HG02571 (cell line): Measurements from ENCODE around the gene GAS7.
"Not testable (repeated sequence)": the region's sequence is repeated elsewhere in the genome, so short reads cannot be mapped to it uniquely, and the experiment has no call there.

Experiments
- ATAC-seq: cut with Tn5 transposase; IDR thresholded peaks from one replicate; pipeline ENCODE4 v1.9.1; 2021; ENCODE audit warnings: mild to moderate bottlenecking, moderate library complexity; ENCODE audit not compliant: unreplicated experiment

GAS7 gene

DNA sequence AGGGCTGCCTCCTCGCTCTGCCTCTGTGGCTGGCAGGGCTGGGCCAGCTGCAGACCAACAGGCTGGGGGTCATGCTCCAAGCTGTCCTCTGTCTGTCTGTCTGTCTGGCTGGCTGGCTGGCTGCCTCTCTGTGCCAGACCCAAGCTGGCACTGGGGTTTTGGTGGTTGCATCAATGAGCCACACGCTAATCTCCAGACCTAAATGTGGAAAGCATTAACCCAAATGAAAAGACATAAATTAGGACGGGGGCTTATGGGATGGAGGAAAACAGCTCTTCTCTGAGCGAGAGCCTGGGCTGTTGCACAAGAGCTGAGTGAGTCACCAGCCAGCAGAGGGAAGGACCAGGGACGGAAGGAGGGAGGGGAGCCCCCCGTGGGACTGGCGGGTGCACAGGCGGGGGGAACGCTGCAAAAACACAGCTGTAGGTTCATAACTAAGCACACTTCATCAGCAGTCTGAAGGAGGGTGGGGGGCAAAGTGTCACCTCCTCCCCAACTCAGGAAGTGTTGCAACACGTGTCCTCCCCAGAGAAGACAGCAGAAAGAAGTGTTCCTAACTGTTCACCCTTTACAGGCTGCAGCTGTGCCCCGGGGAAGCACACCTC lies 83.4 kb downstream of the GAS7 start:
- no peak for ATAC-seq

DNA sequence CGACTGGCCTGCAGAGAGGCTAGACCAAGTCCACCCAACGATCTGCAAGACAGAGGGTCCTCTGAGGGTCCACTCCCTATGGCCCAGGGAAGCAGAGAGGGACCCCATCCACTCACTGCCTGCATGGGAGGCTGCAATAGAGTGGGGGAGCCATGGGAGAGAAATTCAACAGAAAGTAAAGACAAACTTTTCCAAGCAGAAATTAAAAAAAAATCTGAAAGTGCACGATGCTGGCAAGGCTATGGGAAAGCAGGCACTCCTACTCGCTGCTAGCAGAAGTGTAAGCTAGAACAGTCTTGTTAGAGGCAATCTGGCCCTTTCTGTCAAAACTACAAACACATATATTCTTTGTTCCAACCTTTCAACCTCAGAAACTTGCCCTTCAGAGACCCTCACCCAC lies 85.4 kb downstream of the GAS7 start:
- no peak for ATAC-seq

DNA sequence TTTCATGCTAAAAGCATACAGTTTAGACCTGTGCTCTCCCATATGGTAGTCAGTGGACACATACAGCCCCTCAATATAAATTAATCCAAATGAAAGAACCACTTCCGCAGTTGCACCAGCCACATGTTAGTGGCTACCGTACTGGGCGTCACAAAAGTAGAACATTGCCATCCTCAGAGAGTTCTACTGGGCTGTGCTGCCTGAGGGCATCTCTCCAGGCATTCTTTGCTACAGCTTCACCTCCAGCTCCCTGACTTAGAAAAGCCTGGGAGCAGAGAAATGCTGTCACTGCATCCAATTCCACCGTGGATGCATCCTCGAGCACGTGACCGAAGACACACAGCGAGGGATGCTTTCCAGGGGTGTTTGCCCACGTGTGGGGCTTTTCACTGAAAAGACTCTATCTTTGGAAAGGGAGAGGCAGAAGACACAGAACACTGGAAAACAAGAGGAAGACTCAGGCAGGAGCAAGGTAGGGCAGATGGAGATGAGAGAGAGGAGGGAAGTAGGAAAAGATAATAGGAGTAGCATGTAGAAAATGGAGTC lies 86.4 kb downstream of the GAS7 start:
- ATAC-seq: no peak

DNA sequence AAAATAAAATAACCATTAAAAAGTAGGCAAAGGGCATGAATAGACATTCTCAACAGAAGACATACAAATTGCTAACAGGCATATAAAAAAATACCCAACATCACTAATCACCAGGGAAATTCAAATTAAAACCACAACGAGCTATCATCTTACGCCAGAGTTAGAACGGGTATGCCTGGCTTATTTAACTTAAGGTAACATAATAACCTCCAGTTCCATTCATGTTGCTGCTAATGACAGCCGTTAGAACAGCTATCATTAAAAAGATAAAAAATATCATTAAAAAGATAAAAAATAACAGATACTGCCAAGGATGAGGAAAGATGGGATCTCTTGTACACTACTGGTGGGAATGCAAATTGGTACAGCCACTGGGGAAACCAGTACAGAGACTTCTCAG lies 89.3 kb downstream of the GAS7 start:
- ATAC-seq: no peak

DNA sequence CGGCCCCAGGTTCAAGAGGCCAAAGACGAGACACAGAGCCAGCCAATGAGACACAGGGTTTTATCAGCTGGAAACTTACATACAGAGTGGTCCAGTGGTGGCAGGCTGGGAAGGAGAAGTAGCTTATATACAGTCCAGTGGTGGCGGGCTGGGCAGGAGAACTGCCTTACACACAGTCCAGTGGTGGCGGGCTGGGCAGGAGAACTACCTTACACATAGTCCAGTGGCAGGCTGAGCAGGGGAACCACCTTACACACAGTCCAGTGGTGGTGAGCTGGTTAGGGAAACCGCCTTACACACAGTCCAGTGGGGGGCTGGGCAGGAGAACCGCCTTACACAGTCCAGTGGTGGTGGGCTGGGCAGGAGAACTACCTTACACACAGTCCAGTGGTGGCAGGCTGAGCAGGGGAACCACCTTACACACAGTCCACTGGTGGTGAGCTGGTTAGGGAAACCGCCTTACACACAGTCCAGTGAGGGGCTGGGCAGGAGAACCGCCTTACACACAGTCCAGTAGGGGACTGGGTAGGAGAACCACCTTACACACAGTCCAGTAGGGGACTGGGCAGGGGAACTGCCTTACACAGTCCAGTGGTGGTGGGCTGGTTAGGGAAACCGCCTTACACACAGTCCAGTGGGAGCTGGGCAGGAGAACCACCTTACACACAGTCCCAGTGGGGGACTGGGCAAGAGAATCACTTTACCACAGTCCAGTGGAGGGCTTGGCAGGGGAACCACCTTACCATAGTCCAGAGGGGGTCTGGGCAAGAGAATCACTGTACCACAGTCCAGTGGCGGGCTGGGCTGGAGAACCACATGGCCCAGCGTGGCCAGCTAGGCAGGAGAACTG lies 90.9 kb downstream of the GAS7 start:
- no peak for ATAC-seq

DNA sequence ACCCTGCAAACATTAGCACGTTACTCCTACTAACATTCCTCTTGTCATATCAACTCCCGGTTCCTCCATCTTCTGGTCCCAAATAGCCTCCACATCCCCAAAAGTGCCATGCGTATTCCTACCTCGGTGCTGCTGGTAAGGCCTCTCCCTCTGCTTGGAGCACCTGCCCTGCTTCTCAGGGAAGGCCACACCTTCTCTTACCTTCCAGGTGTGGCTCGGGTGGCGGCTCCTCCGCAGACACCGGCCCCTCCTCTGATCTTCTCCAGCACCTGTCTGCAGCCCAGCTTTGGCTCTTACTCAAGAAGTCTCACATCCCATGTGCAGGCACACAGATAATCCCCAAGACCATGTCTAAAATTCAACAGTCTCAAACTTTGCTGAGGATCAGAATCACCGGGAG lies 92.3 kb downstream of the GAS7 start:
- ATAC-seq: no peak

DNA sequence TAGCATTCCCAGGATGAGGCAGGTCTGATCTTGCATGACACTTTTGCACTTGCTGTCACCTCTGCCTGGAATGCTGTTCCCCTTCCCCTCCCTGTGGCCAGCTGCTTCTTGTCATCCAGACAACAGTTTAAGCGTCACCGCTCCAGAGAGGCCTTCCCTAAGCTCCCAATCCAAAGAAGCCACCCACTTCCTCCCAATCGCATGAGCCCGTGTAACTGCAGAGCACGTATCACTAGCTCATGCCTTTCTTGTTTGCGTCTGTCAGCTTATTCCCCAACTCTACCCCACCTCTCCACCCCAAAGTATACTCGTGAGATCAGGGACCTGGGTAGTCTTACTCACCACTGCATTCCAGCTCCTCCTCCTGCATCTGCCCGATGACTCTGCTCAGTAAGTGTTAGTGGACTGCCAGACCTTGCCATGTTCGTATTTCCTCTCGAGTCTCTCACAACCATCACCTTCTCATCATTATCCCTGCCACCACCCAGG lies 92.8 kb downstream of the GAS7 start:
- no peak for ATAC-seq

DNA sequence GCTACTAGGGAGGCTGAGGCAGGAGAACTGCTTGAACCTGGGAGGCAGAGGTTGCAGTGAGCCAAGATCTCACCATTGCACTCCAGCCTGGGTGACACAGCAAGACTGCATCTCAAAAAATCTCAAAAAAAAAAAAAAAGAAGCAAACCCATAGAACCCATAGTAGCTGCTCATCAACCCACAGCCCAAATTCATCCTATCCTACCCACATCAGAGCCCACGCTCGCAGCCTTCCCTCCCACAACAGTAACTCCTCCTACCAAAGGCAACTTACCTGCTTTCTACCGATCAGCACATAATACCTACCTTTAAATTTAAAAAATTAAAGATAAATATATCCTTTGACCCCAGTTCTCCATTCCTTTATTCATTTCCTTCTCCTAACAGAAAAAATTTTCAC lies 94.7 kb downstream of the GAS7 start:
- no peak for ATAC-seq

DNA sequence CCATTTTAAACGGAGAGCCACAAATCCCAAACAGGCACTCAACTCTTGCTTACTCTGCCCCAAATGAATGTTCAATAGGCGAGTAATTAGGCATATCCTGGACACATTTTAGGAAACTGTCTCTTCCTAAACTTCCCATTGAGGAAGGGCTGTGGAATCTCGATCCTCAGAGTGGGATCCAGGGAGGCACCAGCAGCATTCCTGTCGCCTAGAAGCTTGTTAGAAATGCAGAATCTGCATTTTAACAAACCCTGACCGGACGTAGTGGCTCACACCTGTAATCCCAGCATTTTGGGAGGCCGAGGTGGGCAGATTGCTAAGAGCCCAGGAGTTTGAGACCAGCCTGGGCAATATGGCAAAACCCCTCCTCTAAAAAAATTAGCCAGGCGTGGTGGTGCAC lies 95.6 kb downstream of the GAS7 start:
- ATAC-seq: no peak

DNA sequence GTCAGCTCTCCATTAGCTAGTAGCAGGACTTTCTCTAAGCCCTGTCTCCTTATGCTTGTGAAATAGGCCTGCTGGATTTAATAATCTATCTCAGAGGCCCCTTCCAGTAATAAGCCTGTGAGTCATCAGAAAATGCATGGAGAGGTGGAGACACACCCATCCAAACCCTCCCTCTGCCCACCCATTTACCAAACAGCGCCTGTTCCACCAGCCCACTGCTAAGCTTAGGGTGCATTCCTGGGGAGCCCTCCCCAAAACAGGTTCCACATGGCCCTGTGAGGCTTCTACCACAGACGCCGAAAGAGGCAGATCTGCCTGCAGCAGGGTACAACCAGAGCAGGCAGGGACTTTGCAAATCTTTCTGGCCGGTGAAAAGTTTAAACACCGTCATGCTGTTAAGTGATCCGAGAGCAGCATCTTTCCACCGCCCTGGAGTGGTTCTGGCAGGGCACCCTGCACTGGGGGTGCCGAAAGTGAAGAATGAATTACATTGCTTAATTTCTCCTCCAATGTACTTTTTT lies 99.3 kb downstream of the GAS7 start:
- no peak for ATAC-seq

DNA sequence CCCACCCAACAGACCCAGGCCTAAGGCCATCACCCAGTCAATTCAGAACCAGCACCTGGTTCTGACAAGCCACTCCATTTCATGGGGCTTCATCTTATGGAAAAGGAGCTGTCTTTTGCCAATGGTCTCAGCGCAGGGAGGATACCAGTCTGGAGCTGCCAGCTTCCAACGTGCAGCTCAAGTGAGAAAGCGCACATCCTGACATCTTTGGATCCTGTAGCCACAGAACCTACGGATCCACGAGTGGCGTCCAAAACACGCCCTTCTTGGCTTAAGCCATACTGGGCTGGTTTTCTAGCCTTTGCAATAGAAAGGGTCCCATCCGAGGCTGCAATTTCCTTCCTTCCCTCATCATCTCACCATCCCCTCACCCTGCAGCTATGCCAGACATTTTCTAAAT lies 101.8 kb downstream of the GAS7 start:
- ATAC-seq: no peak

DNA sequence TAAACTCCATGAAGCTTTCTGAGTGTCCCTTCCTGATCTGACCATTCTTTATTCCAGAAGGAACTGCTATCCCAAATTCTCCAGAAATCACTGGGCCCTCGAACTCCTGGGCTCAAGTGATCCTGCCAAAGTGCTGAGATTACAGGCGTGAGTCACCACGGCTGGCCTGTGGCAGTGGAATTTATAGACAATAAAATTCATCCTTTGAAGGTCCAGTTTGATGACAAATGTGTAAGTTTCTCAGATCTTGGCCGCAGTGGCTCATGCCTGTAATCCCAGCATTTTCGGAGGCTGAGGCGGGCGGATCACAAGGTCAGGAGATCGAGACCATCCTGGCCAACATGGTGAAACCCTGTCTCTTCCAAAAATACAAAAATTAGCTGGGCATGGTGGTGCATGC lies 103.1 kb downstream of the GAS7 start:
- not testable (repeated sequence) for ATAC-seq

DNA sequence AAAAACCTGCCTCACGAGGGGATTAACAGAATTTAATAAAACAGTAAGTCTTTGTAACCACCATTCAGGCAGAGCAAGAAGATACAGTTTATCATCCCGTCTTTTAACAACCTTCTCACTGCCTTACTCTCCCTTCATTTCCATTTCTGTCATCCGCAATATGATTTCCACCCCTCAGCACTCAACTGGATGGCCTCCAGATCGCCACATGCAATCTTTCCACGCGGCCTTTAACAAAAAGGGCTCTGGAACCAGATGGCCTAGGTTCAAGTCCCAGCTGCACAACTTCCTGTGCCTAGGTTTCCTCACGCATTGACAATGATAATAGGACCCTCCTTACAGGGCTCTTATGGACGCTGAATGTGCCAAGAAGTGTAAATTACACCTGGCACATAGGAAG lies 103.6 kb downstream of the GAS7 start:
- no peak for ATAC-seq

DNA sequence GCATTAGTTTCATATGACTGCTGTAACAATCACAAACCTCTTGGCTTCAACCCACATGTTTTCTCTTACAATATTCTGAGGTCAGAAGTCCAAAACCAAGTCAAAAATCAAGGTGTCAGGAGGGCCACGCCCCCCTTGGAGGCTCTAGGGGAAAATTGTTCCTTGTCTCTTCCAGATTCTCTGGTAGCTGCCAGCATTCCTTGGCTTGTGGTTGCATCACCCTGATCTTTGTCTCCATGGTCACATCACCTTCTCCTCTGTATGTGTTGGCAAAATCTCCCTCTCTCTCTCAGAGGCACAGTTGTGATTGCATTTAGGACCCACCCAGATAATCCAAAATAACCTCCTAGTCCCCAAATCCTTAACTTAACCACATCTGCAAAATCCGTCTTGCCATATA lies 105.8 kb downstream of the GAS7 start:
- no peak for ATAC-seq

DNA sequence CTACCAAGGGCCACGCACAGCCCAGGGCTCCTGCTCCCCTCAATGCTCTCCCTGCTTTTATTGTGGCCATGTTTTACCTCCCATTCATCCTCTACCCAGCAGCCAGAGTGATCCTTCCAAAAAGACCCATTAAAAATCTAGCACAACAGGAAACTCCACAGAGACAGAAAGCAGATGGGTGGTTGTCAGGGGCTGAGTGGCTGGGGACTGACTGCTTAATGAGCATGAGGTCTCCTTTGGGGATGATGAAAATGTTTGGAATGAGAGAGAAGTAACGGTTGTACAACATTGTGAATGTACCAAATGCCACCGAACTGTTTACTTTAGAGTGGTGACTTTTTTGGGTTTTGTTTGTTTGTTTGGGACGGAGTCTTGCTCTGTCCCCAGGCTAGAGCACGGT lies 107.4 kb downstream of the GAS7 start:
- no peak for ATAC-seq

DNA sequence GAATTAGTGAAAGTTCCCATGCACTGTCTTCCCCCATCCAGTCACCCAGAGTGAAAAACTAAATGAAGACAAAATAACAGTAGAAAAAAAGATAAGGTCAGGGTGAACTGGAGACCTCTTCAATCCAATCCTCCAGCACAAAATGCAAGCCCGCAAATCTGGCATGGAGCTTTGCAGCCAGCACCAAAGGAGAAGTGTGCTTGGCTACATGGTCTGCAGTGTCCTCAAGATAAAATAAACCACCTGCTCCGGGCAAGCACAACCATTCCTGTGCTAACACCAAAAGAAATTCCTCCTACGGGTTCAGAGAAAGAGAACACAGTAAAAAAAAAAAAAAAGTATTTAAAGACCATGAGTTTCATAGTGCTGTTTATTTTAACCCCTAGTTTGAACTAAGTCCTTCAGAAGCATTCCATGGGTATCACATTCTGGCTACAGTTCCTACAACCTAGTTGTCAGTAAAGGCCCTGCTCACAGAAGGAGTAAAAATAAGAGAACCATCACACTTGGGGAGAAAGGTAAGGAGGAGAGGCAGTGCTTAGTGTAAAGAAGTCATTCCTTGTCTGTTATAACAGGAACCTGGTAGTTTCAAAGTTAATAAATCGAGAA lies 109.1 kb downstream of the GAS7 start:
- ATAC-seq: no peak

DNA sequence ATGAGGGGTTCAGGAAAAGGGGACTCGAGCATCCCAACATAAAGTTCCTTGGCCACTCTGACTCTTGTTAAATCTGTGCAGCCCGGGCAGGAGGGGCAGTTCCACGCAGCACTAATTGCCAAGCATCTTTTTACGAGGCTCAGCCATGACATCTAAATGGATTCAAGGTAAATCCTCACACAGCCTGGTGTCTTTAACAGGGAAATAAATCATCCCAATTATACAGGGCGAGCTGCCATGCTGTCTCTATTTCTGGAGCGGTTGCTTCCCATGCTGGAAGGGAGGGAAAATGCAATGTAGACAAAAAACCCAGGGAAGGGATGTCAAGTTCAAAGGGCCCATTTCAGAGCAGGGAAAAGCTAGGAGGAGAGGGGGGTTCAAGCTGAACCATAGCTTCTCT lies 110.0 kb downstream of the GAS7 start:
- ATAC-seq: no peak

DNA sequence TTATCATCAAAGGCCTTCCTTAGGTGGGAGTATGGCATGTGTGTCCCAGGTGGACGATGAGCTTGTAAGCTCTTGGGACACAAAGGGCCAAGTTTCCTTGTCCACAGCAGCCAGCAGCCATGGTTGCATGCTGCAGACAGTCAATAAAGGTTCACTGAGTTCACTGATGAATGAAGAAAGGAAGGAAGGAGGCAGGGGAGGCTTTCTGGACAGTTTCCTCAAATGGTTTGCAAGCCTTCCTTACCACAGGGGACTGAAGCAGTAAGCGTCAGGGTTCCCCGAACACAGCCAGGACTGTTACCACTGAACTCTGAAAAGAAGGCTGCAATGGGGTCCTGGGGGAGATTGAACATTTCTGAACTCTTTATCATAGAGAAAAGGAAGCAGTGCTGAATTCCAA lies 111.1 kb downstream of the GAS7 start:
- ATAC-seq: no peak

DNA sequence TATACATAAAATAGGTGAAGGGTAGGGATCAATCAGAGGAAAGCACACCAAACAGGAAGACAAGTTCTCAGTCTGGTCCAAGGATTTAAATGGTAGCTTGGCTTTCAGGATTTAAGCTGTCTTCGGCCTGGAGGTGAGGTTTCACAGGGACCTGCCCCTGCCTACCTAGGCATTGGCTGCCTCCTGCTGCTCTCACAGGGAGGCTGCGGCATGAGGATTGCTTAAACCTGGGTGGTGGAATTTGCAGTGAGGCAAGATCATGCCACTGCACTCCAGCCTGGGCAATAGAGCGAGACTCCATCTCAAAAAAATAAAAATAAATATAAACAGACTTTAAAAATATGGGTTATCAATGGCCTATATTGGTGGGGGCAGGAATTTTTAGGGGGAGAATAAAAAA lies 114.5 kb downstream of the GAS7 start:
- ATAC-seq: no peak

DNA sequence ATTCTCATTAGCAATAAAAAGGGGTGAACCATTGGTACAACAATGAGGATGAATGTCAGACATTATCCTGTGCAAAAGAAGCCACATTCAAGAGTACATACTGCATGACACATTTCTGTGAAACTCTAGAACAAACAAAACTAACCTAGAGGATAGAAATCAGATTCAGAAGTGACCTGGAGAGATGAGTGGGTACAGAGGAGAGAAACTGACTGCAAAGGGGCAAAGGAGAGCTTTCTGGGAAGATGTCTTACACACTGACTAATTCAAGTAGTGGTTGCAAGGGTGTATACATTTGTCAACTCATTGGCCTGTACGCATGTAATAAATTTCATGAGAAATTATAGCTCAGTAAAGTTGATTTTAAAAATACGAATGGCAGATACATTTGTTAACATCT lies 115.6 kb downstream of the GAS7 start:
- no peak for ATAC-seq

DNA sequence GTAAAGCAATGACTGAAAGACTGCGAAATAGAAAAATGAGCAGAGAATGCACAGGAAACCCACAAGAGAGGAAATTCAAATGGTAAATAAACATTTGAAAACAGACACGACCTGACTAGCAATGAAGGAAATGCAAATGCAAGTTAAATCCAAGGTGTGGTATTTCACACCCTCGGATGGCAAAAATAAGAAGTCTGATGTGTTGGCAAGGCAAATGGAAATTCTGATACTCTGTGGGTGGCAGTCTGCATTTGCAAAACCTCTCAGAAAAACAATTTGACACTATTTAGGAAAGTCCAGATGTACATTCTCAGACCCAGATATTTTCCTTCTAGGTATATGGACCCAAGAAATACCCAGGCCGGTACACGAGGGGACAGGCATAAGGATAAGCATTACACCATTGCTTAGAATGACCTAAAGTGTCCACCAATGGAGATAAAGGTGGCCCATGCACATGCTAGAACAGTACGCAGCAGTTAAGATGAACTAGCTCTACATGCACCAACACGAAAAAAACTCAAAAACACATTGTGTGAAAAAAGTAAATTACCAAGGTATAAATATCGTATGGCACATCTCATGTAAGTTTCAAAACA lies 116.7 kb downstream of the GAS7 start:
- no peak for ATAC-seq
